CD4-positive, alpha-beta T cell treated with Interleukin-2 at 100 ng/mL for 4 hours (primary cell): ENCODE data around the gene PTGIS.
"Not testable (repeated sequence)": the region's sequence is repeated elsewhere in the genome, so short reads cannot be mapped to it uniquely, and the experiment has no call there.

ENCODE experiments used
- DNase-seq: peaks from one replicate; pipeline ENCODE4 v3.0.0-alpha.2; 2020; ENCODE audit warnings: low spot score

Gene PTGIS

GRCh38 chr20:49567421-49568277 is at the start of gene PTGIS:
Gene PTGIS, minus strand, starts transcription at chr20:49568137. Its CDS starts 21 bp downstream, at chr20:49568116.
- no peak for DNase-seq

- DNase-seq, result not testable (repeated sequence)
Measured at GRCh38 chr20:49617394-49617793, 49.5 kb upstream of the PTGIS start.

DNA sequence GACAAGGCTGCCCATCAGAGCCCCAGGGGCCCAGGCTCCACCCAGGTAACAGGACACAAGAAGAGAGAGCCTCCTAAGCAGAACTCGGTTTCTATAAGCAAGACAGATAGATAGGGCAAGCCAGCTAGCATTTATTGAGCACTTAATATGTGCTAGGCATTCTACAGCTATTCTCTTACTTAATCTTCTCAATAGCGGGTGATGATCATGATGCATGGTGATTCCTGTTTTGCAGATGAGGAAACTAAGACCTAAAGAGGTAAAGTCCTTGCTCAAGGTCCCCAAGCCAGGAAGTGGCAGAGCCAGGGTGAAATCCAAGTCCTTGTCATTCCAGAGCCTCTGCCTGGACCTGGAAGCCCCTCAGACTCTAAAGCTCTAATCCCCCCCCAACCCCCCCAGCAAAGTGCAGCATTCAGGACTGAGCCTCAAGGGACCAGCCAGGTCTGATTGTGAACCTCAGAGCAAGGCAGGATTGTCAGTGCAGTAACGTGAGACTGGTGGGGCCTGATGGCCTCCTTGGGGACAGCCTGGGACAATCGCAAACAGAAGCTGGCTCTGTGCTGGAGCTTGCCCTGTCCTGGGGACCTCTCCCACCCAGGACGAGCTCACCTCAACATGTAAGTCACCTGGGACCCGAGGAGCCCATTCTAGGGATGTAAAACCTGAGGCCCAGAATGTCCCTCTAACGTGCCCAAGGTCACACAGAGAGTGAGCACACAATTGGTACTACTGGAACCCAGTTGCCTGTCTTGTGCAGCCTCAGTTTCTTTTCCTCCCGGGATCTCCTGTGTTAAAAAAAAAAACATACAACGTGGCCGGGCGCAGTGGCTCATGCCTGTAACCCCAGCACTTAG is 48.4 kb upstream of the PTGIS start:
- DNase-seq, result no peak

GRCh38 chr20:49615401-49616153 is 47.6 kb upstream of the PTGIS start:
- no peak for DNase-seq

- DNase-seq, result not testable (repeated sequence)
Measured at GRCh38 chr20:49615051-49615400, 47.1 kb upstream of the PTGIS start.

DNA sequence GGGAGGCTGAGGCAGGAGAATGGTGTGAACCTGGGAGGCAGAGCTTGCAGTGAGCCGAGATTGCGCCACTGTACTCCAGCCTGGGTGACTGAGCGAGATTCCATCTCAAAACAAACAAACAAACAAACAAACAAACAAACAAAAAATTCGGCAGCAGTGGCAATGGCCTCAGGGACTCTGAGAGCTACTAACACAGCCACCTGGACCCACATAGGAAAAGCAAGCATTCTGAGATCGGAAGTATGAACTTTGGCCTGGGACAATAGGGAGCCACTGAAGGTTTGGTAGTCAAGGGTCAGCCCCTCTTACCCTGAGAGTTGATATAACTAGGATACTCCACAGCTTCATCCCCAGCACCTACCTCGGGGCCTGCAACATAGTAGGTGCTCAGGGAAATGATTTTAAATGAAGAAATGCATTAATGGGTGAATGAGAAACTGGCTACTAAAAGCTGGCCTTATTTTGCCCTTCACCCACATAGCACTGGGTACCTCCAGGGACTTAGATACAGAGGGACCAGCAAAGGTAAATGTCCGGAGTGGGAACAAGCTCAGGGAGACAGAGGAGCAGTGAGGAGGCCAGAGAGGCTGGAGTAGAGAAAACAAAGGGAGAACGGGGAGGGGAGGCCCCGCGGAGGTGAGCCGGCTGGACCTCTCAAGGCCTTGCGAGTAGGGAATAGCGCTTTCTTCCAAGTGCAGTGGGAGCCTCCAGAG is 46.6 kb upstream of the PTGIS start:
- no peak for DNase-seq

- DNase-seq, result no peak
Measured at GRCh38 chr20:49612127-49612738, 44.3 kb upstream of the PTGIS start.

DNA sequence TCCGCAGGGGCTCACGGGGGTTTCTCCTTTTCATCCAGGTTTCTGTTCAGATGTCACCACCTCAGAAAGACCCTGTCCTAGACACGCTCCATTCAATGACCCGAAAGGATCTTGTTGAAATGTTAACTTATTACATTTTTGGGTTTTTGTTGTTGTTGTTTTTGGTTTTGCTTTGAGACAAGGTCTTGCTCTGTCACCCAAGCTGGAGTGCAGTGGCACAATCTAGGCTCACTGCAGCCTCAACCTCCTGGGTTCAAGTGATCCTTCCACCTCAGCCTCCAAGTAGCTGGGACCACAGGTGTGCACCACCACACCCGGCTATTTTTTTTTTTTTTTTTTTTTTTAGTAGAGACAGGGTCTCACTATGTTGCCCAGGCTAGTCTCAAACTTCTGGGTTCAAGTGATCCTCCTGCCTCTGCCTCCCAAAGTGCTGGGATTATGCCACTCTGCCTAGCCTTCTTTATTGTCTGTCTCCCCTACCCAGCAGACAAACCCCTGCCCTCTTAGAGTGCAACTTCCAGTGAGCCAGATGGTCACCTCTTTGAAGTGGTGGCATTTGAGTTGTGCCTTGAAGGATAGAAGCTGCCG is 43.7 kb upstream of the PTGIS start:
- not testable (repeated sequence) for DNase-seq

- peak; percentile 81 for DNase-seq
Measured at GRCh38 chr20:49610691-49611538, 43.0 kb upstream of the PTGIS start.

- peak; percentile 78 for DNase-seq
Measured at GRCh38 chr20:49608752-49609670, 41.1 kb upstream of the PTGIS start.

DNA sequence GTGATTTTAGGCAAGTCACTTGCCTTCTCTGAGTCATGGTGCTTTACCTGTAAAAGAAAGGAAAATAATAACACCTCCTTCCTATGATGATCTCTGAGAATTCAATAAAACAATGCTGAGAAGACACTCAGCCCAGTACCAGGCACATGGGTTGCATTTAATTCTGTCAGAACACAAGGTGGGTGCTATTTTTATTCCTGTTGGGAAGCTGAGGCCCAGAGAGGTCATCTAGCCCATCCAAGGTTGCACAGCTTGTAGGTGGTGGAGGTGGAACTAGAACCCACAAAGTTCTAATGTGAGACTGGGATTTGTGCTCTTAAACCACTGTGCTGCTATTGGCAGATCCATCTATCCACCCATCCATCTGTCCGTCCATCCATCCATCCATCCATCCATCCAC is 39.6 kb upstream of the PTGIS start:
- DNase-seq, result no peak

DNA sequence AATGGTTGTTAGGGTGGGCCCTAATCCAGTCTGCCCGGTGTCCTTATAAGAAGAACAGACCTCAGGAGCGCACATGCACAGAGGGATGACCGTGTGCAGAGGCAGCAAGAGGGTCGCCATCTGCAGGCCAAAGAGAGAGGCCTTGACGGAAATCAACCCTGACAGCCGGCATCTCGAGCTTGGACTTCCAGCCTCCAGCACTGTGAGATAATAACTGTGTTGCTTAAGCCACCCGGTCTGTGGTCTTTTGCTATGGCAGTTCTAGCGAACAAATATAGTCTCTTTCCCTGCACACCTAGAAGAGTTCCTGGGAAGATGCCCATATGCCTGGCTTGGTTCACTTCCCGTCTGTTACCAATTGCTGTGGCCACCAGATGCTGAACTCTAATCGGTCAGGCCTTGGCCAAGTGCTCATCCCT is 35.3 kb upstream of the PTGIS start:
- no peak for DNase-seq

DNA sequence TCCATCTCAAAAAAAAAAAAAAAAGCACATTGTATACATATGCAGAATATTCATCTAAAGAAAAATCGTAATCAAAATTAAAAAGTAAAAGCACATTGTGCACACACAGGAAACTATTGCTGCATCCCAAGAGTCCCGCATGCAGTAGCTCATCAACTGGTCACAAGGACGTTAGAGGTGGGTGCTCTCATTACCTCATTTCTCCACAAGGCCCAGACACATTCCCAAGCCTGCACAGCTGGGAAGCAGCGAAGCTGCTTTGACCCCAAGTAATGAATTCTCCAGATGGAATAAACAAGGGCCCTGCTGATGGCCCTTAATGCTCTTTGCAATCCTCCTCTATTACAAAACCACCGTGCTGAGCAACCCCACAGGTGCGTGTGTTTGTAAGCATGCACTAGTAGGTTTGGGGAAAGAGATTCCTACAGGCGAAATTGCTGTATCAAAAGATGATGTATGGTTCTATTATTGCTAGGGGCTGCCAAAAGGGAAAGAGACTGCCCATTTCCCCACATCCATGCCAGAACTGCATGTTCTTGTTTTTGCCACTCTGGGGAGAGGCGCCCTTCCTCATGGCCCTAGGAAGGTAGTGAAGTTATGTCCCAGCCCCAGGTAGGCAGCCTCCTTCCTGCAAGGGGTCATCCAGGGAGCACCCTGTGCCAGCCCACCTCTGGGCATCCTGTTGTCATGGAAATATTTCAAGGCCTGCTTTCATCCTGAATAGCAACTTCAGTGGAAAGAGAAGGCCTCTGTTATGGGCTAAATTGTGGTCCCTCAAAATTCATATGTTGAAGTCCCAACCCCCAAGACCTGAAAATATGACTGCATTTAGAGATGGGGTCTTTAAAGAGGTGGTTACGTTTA is 34.6 kb upstream of the PTGIS start:
- no peak for DNase-seq

- no peak for DNase-seq
Measured at GRCh38 chr20:49601153-49601924, 33.4 kb upstream of the PTGIS start.

DNA sequence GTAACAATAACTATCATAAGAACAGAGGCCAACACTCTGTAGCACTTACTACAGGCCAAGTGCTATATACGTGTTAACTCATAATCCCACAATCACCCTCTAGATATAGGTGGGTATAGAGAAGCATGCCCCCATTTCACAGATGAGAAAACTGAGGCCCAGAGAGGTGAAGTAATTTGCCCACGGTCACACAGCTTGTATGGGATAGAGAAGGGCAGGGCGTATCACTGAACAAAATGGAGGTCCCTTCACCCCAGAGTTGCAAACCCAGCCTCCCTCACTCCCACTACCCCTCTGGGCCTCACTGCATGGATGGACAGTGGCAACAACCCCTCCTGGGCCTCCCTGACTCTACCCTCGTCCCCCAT is 31.8 kb upstream of the PTGIS start:
- DNase-seq, result no peak

GRCh38 chr20:49597825-49598395 is 30.0 kb upstream of the PTGIS start:
- DNase-seq, result no peak
